Endodermal cell (in vitro differentiated cells): ENCODE measurements around the gene ACMSD. TPM values are rescaled to one million over a fixed set of nuclear protein-coding genes. Genes with fewer than 3 reads are reported as not detected.

Experiments used
- DNase-seq: peaks from one replicate; pipeline ENCODE4 v3.0.0-alpha.2; 2017
- H3K27ac ChIP-seq: 2 replicates; pipeline ENCODE4 v1.5.1; 2013; ENCODE audit warnings: mild to moderate bottlenecking, low read depth, low read length, moderate library complexity
- H3K27me3 ChIP-seq: 2 replicates; pipeline ENCODE4 v1.6.1; 2013; ENCODE audit warnings: mild to moderate bottlenecking, low read length, moderate library complexity; ENCODE audit not compliant: insufficient read depth, control insufficient read depth, poor library complexity, severe bottlenecking
- H3K36me3 ChIP-seq: 2 replicates; pipeline ENCODE4 v1.7.0; 2013; ENCODE audit warnings: mild to moderate bottlenecking, low read length, moderate library complexity; ENCODE audit not compliant: control insufficient read depth, insufficient read depth
- H3K4me1 ChIP-seq: one replicate; pipeline ENCODE4 v1.7.0; 2013; ENCODE audit warnings: low read length; ENCODE audit not compliant: control insufficient read depth, insufficient read depth
- H3K4me3 ChIP-seq: 2 replicates; pipeline ENCODE4 v1.5.1; 2013; ENCODE audit warnings: mild to moderate bottlenecking, low read length, moderate library complexity
- H3K9ac ChIP-seq: 2 replicates; pipeline ENCODE4 v1.6.1; 2013; ENCODE audit warnings: mild to moderate bottlenecking, low read length, moderate library complexity; ENCODE audit not compliant: poor library complexity, severe bottlenecking; ENCODE audit errors: extremely low read depth
- H3K9me3 ChIP-seq: 2 replicates; pipeline ENCODE4 v1.6.1; 2013; ENCODE audit warnings: mild to moderate bottlenecking, low read length, moderate library complexity; ENCODE audit not compliant: control insufficient read depth
- H3K27ac Mint-ChIP-seq: 2 replicates; pipeline ENCODE4 v1.8.0; 2020; ENCODE audit warnings: mixed read lengths
- H3K27me3 Mint-ChIP-seq: 2 replicates; pipeline ENCODE4 v1.8.0; 2021; ENCODE audit warnings: mild to moderate bottlenecking, mixed read lengths; ENCODE audit not compliant: insufficient read depth
- H3K36me3 Mint-ChIP-seq: 2 replicates; pipeline ENCODE4 v1.8.0; 2020; ENCODE audit warnings: low read depth, mixed read lengths
- H3K4me1 Mint-ChIP-seq: 2 replicates; pipeline ENCODE4 v1.8.0; 2020; ENCODE audit warnings: mixed read lengths
- H3K4me3 Mint-ChIP-seq: 2 replicates; pipeline ENCODE4 v1.8.0; 2020; ENCODE audit warnings: mild to moderate bottlenecking, moderate library complexity, mixed read lengths
- H3K9me3 Mint-ChIP-seq: 2 replicates; pipeline ENCODE4 v1.8.0; 2020; ENCODE audit warnings: mild to moderate bottlenecking, mixed read lengths
- CTCF ChIP-seq: fragments of 200-600 bp; sonication (generic); conservative IDR thresholded peaks from 2 replicates; pipeline ENCODE4 v1.5.0; 2021; ENCODE audit warnings: antibody characterized with exemption, mild to moderate bottlenecking
- WGBS, 2 experiments: methylation state at CpG; one replicate each; pipeline versions ENCODE4 v1.1.5 to v1.1.7; 2013; ENCODE audit warnings: missing lambda C conversion rate in 2 of 2, mixed read lengths in 1 of 2; ENCODE audit not compliant: insufficient coverage in 1 of 2, insufficient read length in 1 of 2; 5-methylcytosine and 5-hydroxymethylcytosine counted together
- microRNA-seq: library from miRNA; unstranded; fragments of <30 nt; microRNA quantifications from one replicate; pipeline ENCODE4 v1.2.0, GENCODE V29; 2020; ENCODE audit warnings: borderline microRNAs expressed
- total RNA-seq, 2 donors: library from RNA; stranded (reverse); fragmentation: NEBNext Ultra II Directional in 1 of 2; extraction: Animal tissue kit (Norgen Biotek cat#: 25700) in 1 of 2; gene quantifications; 2 replicates in 1 of 2; 3 replicates in 1 of 2; pipeline ENCODE4 v1.2.1, GENCODE V29; 2021

ACMSD gene
- total RNA-seq, 2 donors from 2014 or later: not detected

DNA sequence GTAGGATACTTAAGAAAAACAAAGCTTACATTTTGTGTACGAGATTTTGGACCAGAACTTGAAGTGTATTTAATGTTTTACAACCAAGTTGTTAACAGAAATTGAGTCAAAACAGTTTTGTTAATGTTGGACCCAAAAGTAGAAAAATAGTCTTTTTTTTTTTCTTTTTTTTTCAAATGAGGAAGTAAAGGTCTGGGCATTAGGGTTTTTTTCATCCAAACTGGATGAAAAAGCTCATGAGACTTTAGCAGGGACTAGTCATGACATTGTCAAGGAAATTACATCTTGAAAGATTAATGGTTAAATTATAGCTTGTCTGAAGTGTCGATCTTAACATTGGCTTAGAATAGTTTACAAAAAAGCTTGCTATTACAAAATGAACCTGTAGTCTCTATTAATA, 112.5 kb downstream of the ACMSD start:
- Histone ChIP-seq H3K36me3 (peaks cover 93% of the 10 kb centered on the region), H3K9me3 (no peaks in the 10 kb centered on the region), H3K27ac (no peak overlapping the region), H3K9ac (no peak overlapping the region), H3K4me1 (no peaks in the 10 kb centered on the region), H3K4me3 (no peak overlapping the region), H3K27me3 (no peaks in the 10 kb centered on the region)
- 97 to 100% methylated on average over 2 of the region's 2 CpGs for WGBS, 2 experiments
- DNase-seq: no peak
- Mint-ChIP-seq H3K27ac (no peak overlapping the region), H3K27me3 (no peaks in the 10 kb centered on the region), H3K4me1 (no peaks in the 10 kb centered on the region), H3K36me3 (peaks cover 75% of the 10 kb centered on the region), H3K9me3 (no peaks in the 10 kb centered on the region), H3K4me3 (no peak overlapping the region)
- TF ChIP-seq CTCF: no peak

Small RNA genes lying within 50 kb of the gene (microRNA-seq; reads per million reads assigned to microRNA genes)
- gene MIR5590: not detected

Other genes starting within 250 kb of the ACMSD start
- gene TMEM163, start 119.6 kb upstream of the ACMSD start, total RNA-seq: under 1 TPM in 1 of 2 donors, not detected in 1; 0.24 TPM
- 10 to 100 TPM; 51.4 to 53.3 TPM for gene CCNT2, start 80.2 kb downstream of the ACMSD start, total RNA-seq
- gene MAP3K19, start 208.8 kb downstream of the ACMSD start, total RNA-seq: not detected
- gene RAB3GAP1, start 213.7 kb downstream of the ACMSD start, total RNA-seq: 10 to 100 TPM; 28.5 to 29.6 TPM